Measurements from ENCODE around the gene FRMD4A. TPM values are rescaled to one million over a fixed set of nuclear protein-coding genes. Genes with fewer than 3 reads are reported as not detected.
"Not testable (repeated sequence)": the region's sequence is repeated elsewhere in the genome, so short reads cannot be mapped to it uniquely, and the experiment has no call there.

The FRMD4A gene
- polyA plus RNA-seq, 1 donor: 35.1 TPM

DNA sequence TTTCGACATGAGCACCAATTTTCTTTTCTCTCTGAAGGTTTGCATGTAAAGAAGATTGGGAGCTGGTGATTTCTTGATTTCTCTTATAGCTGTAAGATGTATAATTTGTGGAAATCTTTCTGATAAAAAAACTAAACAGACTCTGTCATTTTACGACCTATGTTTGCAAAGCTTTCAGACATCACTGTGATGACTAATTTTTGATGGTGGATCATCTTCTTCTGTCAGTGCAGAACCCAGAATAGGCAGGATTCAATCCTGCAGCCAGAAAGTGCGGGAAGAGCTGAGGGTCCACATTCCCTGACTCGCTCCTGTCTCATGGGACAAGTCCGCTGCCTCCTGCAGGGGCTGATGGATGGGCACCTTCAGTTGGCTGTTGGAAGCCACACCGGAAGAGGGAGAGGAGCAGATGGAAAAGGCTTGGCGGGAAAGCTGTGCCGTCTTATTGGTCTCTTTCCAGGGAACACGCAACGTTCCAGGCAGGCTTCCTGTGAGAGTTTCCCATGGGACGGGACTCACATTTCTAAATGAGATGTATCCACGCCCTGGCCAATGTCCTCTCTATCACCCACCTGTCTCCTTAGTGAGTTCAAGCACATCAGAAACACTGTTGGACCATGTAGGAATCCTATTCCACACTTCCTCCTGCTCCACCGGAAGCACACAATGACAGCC lies 557.1 kb downstream of the FRMD4A start:
- no peak for DNase-seq

- DNase-seq: no peak
These were observed 557.7 kb downstream of the FRMD4A start for GRCh38 chr10:13773043-13773442.

DNA sequence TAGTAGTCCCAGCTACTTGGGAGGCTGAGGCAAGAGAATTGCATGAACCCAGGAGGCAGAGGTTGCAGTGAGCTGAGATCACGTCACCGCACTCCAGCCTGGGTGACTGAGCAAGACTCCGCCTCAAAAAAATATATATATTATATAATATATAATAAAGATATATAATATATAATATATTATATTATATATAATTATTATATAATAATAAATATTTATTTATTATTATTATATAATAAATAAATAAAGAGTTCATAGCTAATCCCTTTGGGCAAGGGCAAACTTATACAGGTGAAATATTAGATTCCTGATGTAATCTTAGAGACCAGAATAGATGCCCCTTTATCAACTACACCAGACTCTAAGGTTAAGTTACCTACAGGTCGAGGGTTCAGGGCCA lies 558.7 kb downstream of the FRMD4A start:
- no peak for DNase-seq

GRCh38 chr10:13770760-13771493 lies 559.8 kb downstream of the FRMD4A start:
- no peak for DNase-seq

DNA sequence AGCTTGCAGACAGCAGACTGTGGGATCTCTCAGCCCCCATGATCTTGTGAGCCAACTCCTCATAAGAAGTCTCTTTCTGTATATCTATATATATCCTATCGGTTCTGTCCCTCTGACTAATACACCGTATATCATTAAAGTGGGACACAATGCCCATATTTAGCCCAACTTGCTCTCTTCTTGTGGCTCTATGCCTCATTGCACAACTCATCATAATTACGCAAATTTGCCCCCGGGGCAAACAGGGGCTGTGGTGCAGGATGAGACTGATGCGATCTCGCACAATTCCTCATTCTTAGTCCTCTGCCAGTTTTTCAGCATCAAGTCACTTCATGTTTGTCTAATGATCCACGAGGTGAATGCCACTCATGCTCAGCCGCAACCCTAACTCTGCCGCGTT lies 560.8 kb downstream of the FRMD4A start:
- no peak for DNase-seq

- DNase-seq: no peak
These were observed 563.0 kb downstream of the FRMD4A start for GRCh38 chr10:13767676-13768178.

- not testable (repeated sequence) for DNase-seq
These were observed 563.6 kb downstream of the FRMD4A start for GRCh38 chr10:13767148-13767547.

DNA sequence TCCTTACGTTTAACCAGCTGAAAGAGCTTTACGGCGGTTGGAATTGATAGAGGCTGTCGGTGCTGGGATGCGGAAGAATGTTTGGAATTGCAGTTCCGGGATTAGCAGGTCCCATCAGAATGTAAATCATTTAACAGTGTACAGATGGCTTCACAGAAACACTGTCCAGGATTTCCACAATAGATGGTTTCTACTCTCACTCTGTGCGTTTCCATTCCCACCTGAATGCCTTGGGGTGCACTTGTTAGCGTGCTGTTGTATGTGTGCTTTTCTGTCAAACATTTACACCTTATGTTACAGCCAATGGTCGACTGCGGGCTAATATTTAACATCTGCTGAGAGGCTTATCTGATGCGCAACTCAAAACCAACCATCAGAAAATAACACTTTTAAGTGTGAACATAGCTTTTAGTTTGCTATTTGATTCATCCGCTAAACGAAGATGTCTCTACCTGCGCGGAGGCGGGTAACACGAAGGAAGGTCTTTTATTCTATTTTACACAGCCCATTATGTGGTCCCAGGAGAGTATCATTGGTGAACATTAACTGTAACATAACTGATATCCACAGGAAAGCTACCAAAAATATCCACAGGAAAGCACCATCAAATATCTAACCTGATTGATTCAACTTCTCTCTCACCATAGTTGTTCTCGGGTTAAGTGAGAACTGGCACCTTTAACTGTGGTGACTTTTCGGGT lies 564.9 kb downstream of the FRMD4A start:
- no peak for DNase-seq

GRCh38 chr10:13761490-13762091 lies 569.1 kb downstream of the FRMD4A start:
- DNase-seq: no peak

- DNase-seq: no peak
These were observed 571.6 kb downstream of the FRMD4A start for GRCh38 chr10:13759168-13759567.

- no peak for DNase-seq
These were observed 572.0 kb downstream of the FRMD4A start for GRCh38 chr10:13758756-13759155.

DNA sequence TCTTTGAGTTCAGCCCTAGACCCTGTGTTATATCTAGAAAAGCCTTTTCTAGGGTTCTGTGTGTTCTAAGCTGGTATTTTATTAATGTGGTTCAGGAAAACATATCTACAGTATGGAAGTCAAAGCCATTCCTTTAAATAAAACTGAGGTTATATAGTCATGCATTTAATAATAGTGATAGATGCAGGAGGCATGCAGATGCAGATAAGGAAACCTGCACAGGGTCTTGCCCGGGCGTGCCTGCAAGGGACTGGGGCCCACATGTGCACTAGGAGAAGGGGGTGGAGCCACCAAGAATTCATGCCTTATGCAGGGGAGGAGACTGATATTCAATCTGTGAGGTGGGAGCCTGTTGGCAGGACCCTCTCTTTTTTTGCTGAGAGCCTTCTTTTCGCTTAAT lies 572.4 kb downstream of the FRMD4A start:
- DNase-seq: no peak

DNA sequence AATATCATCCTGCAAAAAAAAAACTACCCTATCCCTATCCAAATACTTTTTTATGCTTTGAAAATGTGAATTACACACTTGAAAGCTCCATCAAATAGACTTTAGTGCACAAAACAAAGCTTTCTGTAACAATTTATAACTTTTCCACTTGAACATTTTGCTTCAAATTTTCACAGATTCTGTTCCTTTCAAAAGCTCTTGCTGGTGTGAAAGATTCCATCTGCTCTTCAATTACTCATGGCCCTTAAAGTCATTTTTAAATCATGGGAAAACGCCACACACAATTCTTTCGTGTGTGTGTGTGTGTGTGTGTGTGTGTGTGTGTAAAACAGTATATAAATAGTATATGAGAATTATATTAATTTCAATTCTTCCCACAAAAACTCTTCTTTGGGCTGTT lies 576.4 kb downstream of the FRMD4A start:
- DNase-seq: no peak

DNA sequence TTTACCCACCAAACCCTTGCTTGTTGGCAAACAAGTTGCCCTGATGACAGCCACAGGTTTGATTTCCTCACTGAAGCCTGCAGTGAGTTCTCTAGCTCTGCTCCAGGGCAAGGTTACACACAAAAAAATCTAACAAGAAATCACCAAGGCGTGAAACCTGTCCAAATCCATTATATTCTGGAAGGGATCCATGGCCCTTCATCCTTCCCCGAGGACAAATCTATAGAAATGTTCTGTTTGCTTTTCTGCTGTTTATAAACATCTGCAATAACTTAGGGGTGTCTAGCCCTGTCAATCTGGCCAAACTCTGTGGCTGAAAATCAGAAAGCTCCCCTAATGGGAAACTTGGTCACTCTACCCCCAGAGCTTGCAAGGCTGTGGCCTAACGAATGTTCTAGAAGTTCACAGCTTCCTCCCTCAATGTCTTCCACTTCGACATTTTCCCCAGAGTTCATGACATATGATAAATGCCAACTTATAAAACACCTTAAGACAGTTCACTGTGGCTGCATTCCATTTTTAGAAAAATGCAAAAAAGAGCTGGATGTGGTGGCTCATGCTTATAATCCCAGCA lies 579.4 kb downstream of the FRMD4A start:
- no peak for DNase-seq

DNA sequence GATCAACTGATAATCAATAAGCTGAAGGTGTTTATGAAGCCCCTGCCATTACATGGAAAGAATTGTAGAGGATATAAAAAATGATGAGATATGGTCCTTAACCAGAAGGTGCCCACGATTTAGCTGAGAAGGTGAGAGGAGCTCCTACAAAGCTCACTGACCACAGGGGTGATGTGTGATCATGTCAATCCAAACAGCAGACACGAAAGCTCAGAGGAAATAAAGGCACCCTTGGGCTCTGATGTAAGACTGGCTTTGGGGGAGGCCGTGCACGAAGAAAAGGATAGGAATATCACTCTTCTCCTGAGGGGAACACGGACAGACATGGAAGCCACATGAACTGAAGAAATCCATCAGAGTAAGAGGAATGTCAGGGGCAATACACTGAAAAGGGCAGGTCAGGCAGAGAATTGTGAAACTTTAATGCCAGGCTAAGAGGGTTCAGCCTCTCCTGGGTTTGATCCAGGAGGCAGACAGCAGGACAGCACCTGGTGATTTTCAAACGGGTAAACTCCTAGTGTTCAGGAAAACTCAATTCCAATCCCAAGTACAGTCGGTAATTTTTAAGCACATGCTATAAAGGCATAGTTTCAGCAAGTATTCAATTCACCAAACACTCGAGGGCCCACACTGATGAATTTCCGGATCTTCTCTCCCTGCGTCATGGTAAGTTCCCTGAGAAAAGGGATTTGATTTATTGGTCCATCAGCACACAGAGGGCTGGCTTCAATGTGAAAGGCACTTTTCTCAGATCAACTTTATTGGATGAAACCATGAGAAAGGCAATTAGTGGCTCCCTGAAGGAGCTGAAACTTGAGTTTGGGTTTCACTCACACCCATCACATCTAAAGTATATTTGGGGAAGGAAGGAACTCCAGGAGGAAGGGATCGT lies 580.2 kb downstream of the FRMD4A start:
- DNase-seq: no peak

DNA sequence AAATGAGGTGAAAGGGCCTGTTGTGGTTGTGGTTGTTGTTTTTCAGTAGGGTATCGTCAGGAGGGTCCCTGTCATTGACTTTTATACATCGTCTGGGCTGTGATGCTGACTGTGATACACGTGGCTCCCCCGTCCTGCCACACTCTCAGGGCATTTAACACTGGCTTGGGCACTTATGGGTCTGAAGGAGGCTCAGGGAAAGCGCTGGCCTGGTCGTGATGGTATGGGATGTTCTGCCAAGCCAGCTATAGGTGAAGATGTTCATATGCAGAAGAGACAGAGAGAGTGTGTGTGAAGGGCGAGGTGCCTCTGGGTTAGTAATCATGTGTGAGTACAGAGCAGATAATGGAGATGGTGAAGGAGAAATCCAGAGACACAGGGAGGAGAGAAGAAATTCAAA lies 585.5 kb downstream of the FRMD4A start:
- no peak for DNase-seq

DNA sequence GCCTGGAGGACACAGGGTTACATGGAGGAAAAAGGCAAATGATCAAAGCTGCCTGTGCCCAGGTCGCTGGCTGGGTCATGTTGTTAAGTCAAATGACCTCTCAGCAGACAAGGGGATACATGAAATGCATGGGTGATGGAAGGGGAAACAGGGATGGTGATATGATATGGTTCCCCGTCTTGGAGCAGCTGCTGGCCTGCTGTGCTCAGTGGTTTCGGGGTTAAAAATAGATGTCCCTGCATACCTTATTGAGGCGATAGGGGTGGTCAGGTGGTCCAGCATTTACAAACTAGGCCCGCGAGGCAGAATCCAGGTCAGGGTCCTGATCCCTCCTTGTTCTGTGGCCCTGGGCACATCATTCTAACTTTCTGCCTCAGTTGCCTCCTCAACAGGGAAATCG lies 586.8 kb downstream of the FRMD4A start:
- DNase-seq: no peak

DNA sequence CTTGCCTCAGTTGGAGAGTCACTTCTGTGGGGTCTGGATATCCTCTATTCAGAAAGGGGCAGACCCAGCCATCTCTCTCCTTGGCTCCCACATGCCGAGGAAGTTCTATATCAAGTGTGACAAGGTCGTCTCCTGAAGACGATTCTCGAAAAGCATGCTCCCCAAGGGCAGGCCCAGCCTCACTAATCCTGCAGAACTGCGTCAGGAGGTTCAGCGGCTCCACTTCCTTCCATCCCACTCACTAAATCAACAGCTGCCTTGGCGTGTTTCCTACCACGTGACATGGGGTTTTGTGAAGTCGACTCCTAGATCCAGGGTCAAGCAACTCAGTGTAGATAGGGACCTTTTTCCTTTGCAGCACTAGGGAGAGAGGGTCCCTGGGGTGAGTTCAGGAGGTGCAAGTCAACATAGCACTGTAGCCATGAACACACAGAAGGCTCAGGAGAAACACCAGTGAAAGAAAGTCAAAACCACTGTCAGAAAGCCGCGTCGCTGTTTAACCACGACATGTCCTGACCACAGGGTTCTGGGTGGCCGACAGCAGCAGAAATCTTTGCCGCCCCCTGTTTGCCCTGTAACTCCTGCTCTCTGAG lies 587.5 kb downstream of the FRMD4A start:
- peak; percentile 38 for DNase-seq

GRCh38 chr10:13741438-13741837 lies 589.3 kb downstream of the FRMD4A start:
- DNase-seq: no peak

GRCh38 chr10:13740461-13740860 lies 590.3 kb downstream of the FRMD4A start:
- no peak for DNase-seq

GRCh38 chr10:13739183-13739582 lies 591.5 kb downstream of the FRMD4A start:
- DNase-seq: no peak

Data from hindlimb muscle (tissue), 1 donor.